Measurements from ENCODE around the gene SBNO2. TPM values are rescaled to one million over a fixed set of nuclear protein-coding genes. Genes with fewer than 3 reads are reported as not detected.

SBNO2 gene
- total RNA-seq, 1 donor from 2014 or later = 48.8 TPM

DNA sequence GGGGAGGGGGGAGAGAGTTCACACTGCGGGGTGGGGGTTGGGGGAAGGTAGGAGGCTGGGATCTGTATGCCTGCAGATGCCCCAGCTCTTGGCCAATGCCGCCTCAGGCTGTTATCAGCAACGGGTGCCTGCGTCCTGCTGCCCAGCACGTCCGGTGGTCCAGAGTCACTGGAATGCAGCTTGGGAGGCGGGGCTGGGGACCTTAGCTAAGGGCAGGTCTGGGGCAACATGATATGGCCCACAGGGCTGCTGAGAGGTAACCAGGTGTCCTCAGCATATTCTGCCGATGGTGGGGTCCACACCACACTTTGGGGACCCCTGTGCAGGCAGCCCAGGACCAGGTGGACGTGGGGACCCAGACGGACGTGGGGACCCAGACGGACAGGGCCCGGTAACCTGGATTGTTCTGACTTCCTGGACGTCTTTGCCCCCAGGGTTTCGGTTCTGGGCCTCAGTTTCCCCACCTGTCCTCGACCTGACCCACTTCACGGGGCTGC is 107.8 kb downstream of the SBNO2 start:
- no peak for DNase-seq (ENCODE audit: low read depth)
- Histone ChIP-seq H3K27me3 (ENCODE audit: control insufficient read depth, insufficient read depth, low read length) (peaks cover 43% of the 10 kb centered on the region), H3K36me3 (ENCODE audit: control insufficient read depth, insufficient read depth, low read length) (no peaks in the 10 kb centered on the region), H3K4me3 (ENCODE audit: low read depth, low read length) (no peak overlapping the region)
- TF ChIP-seq, protein P1, sequence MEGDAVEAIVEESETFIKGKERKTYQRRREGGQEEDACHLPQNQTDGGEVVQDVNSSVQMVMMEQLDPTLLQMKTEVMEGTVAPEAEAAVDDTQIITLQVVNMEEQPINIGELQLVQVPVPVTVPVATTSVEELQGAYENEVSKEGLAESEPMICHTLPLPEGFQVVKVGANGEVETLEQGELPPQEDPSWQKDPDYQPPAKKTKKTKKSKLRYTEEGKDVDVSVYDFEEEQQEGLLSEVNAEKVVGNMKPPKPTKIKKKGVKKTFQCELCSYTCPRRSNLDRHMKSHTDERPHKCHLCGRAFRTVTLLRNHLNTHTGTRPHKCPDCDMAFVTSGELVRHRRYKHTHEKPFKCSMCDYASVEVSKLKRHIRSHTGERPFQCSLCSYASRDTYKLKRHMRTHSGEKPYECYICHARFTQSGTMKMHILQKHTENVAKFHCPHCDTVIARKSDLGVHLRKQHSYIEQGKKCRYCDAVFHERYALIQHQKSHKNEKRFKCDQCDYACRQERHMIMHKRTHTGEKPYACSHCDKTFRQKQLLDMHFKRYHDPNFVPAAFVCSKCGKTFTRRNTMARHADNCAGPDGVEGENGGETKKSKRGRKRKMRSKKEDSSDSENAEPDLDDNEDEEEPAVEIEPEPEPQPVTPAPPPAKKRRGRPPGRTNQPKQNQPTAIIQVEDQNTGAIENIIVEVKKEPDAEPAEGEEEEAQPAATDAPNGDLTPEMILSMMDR (IDR thresholded peaks at IDR 0.05; ENCODE audit: insufficient read depth, low read length, poor library complexity, severe bottlenecking) = no peak

DNA sequence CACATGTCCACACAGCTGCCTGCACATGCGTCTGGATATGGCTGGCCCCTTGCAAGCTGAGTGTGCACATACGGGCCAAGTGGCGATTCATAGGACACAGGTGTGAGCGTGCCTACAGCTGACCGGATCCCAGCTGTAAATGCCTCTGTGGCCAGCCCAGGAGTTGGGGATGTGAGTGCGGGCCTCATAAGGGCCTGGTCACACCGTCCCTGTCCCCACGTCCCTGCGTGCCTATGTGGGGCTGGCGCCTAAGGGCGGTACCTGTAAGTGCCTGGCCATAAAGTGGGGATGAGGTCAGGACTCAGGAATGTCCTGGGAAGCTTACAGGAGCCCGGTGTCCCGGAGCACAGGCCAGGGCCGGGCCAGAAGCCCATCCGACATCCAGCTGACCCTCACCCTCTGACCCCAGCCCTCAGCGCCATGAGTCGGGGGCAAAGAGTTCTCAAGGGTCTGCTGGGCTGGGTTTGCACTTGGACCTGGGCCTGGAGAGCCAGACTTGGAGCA is 108.4 kb downstream of the SBNO2 start:
- TF ChIP-seq, protein P1 (IDR thresholded peaks at IDR 0.05; ENCODE audit: insufficient read depth, low read length, poor library complexity, severe bottlenecking) = no peak
- Histone ChIP-seq H3K27me3 (ENCODE audit: control insufficient read depth, insufficient read depth, low read length) (peaks cover 38% of the 10 kb centered on the region), H3K36me3 (ENCODE audit: control insufficient read depth, insufficient read depth, low read length) (no peaks in the 10 kb centered on the region), H3K4me3 (ENCODE audit: low read depth, low read length) (no peak overlapping the region)
- peak; percentile 16 for DNase-seq (ENCODE audit: low read depth)

DNA sequence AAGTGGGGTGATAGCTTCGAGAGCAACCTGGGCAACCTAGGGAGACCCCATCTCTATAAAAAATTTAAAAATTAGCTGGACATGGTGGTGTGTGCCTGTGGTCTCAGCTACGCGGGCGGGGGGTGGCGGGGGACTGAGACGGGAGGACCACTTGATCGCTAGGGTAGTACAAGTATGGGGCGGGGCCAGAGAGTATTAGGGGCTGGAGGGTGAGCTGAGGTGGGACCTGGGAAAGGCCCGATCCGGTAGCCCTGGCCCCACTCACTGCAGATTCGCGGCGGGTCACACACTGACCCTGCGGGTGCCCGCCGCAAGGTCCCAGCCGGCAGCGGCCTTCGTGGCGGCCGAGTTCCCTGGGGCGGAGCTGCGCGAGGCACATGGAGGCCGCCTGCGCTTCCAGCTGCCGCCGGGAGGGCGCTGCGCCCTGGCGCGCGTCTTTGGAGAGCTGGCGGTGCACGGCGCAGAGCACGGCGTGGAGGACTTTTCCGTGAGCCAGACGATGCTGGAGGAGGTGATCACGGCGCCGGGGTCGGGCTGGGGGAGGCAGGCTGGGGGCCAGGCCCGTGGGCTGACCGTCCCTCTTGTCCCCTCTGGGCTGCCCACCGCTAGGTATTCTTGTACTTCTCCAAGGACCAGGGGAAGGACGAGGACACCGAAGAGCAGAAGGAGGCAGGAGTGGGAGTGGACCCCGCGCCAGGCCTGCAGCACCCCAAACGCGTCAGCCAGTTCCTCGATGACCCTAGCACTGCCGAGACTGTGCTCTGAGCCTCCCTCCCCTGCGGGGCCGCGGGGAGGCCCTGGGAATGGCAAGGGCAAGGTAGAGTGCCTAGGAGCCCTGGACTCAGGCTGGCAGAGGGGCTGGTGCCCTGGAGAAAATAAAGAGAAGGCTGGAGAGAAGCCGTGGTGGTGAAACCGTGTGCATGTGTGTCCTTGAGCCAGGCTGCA is 109.1 kb downstream of the SBNO2 start:
- TF ChIP-seq, protein P1 (IDR thresholded peaks at IDR 0.05; ENCODE audit: insufficient read depth, low read length, poor library complexity, severe bottlenecking) = peak; percentile 58
- Histone ChIP-seq H3K4me3 (ENCODE audit: low read depth, low read length) (no peak overlapping the region), H3K27me3 (ENCODE audit: control insufficient read depth, insufficient read depth, low read length) (peaks cover 36% of the 10 kb centered on the region), H3K36me3 (ENCODE audit: control insufficient read depth, insufficient read depth, low read length) (no peaks in the 10 kb centered on the region)
- DNase-seq (ENCODE audit: low read depth) = no peak

DNA sequence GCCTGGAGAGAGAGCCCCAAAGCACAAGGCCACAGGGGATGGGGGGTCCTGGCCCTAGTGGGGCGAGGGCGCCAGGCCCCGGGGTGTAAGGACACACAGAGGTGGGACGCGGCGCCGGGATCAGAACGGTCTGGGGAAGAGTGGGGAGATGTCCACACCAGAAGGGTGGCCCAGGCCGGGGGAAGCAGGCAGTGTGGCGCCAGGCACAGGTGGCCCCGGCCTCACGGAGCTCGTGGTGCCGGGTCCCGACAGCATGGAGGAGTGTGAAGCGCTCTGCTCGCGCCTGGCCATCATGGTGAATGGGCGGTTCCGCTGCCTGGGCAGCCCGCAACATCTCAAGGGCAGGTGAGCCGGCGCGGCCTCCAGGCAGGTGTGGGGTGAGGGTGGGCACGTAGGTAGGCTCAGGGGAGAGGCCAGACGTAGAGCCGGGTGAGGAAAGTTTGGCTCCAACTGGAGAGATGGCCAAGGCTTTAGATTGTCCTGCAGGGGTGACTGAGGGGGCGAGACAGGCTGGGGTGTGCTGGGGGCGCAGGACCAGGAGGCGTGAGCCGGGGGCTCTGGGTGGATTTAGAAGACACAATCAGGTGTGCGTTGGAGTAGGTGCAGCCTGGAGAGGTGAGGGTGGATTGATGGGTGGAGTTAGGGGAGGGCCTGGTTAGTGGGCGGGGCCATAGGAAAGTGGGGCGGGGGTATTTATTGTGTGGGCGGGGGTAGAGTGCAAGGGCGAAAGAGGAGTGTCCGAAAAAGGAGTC is 110.0 kb downstream of the SBNO2 start:
- Histone ChIP-seq H3K27me3 (ENCODE audit: control insufficient read depth, insufficient read depth, low read length) (peaks cover 29% of the 10 kb centered on the region), H3K4me3 (ENCODE audit: low read depth, low read length) (no peak overlapping the region), H3K36me3 (ENCODE audit: control insufficient read depth, insufficient read depth, low read length) (no peaks in the 10 kb centered on the region)
- DNase-seq (ENCODE audit: low read depth) = no peak
- TF ChIP-seq, protein P1 (IDR thresholded peaks at IDR 0.05; ENCODE audit: insufficient read depth, low read length, poor library complexity, severe bottlenecking) = no peak

DNA sequence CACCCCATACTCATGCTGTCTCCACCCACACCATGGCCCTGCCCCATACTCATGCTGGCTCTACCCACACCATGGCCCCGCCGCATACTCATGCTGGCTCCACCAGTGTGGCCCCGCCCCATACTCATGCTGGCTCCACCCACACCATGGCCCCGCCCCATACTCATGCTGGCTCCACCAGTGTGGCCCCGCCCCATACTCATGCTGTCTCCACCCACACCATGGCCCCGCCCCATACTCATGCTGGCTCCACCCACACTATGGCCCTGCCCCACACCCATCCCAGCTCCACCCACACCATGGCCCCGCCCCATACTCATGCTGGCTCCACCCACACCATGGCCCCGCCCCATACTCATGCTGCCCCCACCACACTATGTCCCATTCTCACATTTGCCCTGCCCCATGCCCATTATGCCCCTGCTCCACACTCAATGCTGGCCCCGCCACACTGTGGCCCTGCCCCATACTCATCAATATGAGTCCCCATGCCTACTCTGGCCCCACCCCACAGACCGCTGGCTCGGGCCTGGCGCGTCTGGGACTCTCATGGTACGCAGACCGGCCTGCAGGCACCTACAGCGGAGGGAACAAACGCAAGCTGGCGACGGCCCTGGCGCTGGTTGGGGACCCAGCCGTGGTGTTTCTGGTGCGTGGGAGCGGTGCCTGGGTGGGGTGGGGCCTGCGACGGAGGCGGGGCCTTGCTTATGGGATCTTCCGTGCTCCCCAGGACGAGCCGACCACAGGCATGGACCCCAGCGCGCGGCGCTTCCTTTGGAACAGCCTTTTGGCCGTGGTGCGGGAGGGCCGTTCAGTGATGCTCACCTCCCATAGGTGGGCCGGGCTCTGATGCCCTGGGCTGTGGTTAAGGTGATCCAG is 110.8 kb downstream of the SBNO2 start:
- no peak for DNase-seq (ENCODE audit: low read depth)
- Histone ChIP-seq H3K27me3 (ENCODE audit: control insufficient read depth, insufficient read depth, low read length) (peaks cover 23% of the 10 kb centered on the region), H3K36me3 (ENCODE audit: control insufficient read depth, insufficient read depth, low read length) (peaks cover 1% of the 10 kb centered on the region), H3K4me3 (ENCODE audit: low read depth, low read length) (no peak overlapping the region)
- TF ChIP-seq, protein P1 (IDR thresholded peaks at IDR 0.05; ENCODE audit: insufficient read depth, low read length, poor library complexity, severe bottlenecking) = no peak

Data from kidney epithelial cell (primary cell).